Activated CD8-positive, alpha-beta T cell treated with anti-CD3 and anti-CD28 coated beads, Interleukin-2, amount 10 ng/mL, durations not matched to agents 7 days and 5 days (primary cell): ENCODE measurements around the gene GIPC1. TPM values are rescaled to one million over a fixed set of nuclear protein-coding genes. Genes with fewer than 3 reads are reported as not detected.
"Not testable (repeated sequence)": the region's sequence is repeated elsewhere in the genome, so short reads cannot be mapped to it uniquely, and the experiment has no call there.

ENCODE experiments used
- ATAC-seq: fragments of 150-1000 bp; cut with Tn5 transposase; one replicate; pipeline ENCODE4 v1.10.0; 2021; ENCODE audit warnings: moderate library complexity
- CTCF ChIA-PET: fragments of 350-600 bp; sonication (Branson Sonifier 250); formaldehyde crosslinking; loops from one replicate; lab custom pipeline; 2021; ENCODE audit warnings: antibody characterized with exemption; lab: Charles Lee
- POLR2A ChIA-PET: fragments of 350-600 bp; sonication (Branson Sonifier 250); formaldehyde crosslinking; loops from one replicate; lab custom pipeline; 2021; ENCODE audit warnings: antibody characterized with exemption; lab: Charles Lee
- DNase-seq: peaks from one replicate; pipeline ENCODE4 v3.0.0-alpha.2; 2020
- H3K27ac Mint-ChIP-seq: one replicate; pipeline ENCODE4 v1.8.0; 2021; ENCODE audit warnings: mild to moderate bottlenecking, mixed read lengths
- H3K27me3 Mint-ChIP-seq: one replicate; pipeline ENCODE4 v1.8.0; 2021; ENCODE audit warnings: low read depth, mixed read lengths
- H3K36me3 Mint-ChIP-seq: one replicate; pipeline ENCODE4 v1.8.0; 2021; ENCODE audit warnings: low read depth, mixed read lengths
- H3K4me1 Mint-ChIP-seq: one replicate; pipeline ENCODE4 v1.8.0; 2021; ENCODE audit warnings: low read depth, mixed read lengths
- H3K4me3 Mint-ChIP-seq: one replicate; pipeline ENCODE4 v1.8.0; 2021; ENCODE audit warnings: mild to moderate bottlenecking, mixed read lengths
- H3K9me3 Mint-ChIP-seq: one replicate; pipeline ENCODE4 v1.8.0; 2022; ENCODE audit warnings: mixed read lengths; ENCODE audit not compliant: insufficient read depth
- total RNA-seq, 2 experiments: library from RNA; stranded (reverse); gene quantifications; one replicate each; pipeline ENCODE4 v1.2.3, GENCODE V29; 2021

Gene GIPC1, protein sequence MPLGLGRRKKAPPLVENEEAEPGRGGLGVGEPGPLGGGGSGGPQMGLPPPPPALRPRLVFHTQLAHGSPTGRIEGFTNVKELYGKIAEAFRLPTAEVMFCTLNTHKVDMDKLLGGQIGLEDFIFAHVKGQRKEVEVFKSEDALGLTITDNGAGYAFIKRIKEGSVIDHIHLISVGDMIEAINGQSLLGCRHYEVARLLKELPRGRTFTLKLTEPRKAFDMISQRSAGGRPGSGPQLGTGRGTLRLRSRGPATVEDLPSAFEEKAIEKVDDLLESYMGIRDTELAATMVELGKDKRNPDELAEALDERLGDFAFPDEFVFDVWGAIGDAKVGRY
- 10 to 100 TPM; 37.9 to 39.3 TPM for total RNA-seq

DNA sequence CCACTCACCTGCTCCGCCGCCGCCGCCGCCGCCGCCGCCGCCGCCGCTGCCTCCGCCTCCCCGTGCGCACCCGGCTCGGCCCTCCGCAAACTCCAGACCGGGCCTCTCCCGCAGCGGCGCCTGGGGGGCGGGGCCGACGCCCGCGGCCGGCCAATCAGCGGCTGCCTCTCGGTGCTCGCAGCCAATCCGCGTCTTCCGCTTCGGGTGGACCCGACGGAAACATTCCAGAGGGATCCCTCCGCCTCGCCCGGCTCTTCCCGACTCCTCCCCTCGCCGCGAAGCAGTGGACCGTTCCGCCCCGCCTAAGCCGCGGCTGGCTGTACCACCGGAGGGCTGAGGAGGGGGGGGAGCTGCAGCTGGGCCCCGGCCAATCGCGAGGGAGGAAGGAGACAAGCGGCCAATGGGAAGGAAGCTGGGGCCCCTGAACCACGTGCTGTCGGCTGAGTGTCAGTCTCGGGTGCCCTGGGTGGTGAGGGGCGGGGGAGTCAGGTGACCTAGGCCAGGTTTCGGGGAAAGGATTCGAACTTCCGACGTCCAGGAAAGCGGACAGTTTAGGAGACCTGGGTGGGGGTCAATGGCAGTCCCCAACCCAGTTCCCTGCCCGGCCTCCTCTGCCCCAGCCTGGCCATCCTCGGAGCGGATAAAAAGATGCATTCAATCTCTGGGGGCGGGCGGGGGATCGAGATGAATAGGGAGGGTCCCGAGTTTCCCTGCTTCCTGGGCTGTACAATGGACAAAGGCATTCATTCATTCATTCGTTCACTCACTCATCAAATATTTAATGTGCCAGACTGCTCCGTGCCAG lies at the start of gene GIPC1:
Gene GIPC1 (minus strand): TSS at position 99 of the 805 bp plus-strand sequence. CDS start 13,151 bp downstream, outside the sequence.
- peak; percentile 91 for ATAC-seq
- peaks cover 35% of the 10 kb centered on the region for H3K4me1 Mint-ChIP-seq
- H3K9me3 Mint-ChIP-seq, result no peaks in the 10 kb centered on the region

DNA sequence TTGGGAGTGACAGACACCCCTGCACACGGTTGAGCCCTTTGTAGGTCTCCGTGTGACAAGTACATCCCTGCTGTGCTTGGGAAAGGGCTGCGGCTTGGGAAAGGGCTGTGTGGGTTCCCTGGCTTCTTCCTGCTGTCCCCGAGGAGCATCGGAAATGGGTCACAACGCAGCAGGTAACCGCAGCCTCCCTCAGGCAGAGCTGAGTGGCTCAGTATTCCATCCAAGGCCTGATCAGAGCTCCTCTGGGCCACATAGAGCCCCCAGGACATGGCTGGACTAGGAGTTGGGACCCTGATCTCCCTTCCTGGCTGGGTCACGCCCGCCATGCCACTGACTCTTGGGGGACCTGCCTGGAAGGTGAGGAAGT lies 49.8 kb upstream of the GIPC1 start:
- CTCF ChIA-PET, result interaction anchor here (3.5 kb wide), 1 partner anchor 11 kb away, joined by 15 read pairs; no protein-coding TSS in a partner anchor
- no peaks in the 10 kb centered on the region for H3K9me3 Mint-ChIP-seq
- ATAC-seq (no peak), DNase-seq (no peak)
- H3K36me3 Mint-ChIP-seq, result peaks cover 20% of the 10 kb centered on the region
- no peak overlapping the region for H3K27ac Mint-ChIP-seq
- H3K4me1 Mint-ChIP-seq, result peaks cover 5% of the 10 kb centered on the region
- POLR2A ChIA-PET, result no interaction called here
- H3K4me3 Mint-ChIP-seq, result no peak overlapping the region
- H3K27me3 Mint-ChIP-seq, result no peaks in the 10 kb centered on the region

More for the DNA sequence above, at the start of gene GIPC1:
- peak; percentile 81 for DNase-seq
- Mint-ChIP-seq H3K27me3 (peaks cover 2% of the 10 kb centered on the region), H3K36me3 (peaks cover 11% of the 10 kb centered on the region), H3K4me3 (peak within 1 kb of the TSS; percentile 80), H3K27ac (peak within 1 kb of the TSS; percentile 78)
- CTCF ChIA-PET, result interaction anchor here (0.6 to 4.4 kb wide), 9 partner anchors 9 to 191 kb away, joined by 3 to 47 read pairs (median 3); no protein-coding TSS in a partner anchor
- POLR2A ChIA-PET, result interaction anchor here (0.5 to 2.1 kb wide), 5 partner anchors 11 to 90 kb away, joined by 4 to 13 read pairs (median 4); partner anchors contain the start of gene DNAJB1

DNA sequence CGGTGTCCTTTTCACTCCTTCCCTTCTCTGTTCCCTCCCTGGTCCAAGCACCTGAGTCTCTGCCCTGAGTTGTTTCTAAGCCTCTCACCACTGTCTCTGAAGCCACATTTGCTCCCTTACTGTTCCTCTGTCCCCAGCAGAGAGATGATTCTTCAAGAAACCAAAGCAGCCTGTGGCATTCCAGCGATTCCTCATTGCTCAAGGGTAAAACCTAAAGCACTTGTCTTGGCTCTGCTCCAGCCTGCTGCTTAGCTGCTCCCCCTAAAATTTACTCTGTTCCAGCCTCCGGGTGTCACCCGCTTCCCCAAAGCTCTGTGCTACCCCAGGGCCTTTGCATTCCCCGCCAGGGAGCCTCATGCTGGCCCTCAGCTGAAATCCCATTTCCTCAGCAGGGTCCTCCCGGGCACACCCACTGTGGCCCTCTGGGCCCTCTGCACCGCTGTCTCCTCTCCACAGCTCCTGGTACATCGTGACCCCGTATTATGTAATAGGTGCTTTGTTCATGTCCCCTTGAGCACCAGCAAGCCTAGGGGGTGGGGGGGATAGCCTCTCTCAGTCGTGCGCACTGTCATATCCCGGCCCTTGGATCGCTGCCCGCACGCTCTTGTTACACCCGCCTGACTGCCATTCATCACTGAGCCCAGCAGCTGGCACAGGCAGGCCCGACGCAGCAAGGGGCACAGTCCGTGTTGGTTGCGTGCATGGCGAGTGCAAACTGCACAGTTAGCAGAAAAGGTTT lies 49.2 kb upstream of the GIPC1 start:
- ChIA-PET CTCF (interaction anchor here (3.5 kb wide), 1 partner anchor 11 kb away, joined by 15 read pairs; no protein-coding TSS in a partner anchor), POLR2A (interaction anchor here (0.6 kb wide), 1 partner anchor 9 kb away, joined by 3 read pairs; no protein-coding TSS in a partner anchor)
- H3K36me3 Mint-ChIP-seq, result peaks cover 20% of the 10 kb centered on the region
- peaks cover 4% of the 10 kb centered on the region for H3K4me1 Mint-ChIP-seq
- ATAC-seq (no peak), DNase-seq (no peak)
- peak overlapping the region; percentile 28 for H3K27ac Mint-ChIP-seq
- no peak overlapping the region for H3K4me3 Mint-ChIP-seq
- H3K9me3 Mint-ChIP-seq, result no peaks in the 10 kb centered on the region
- H3K27me3 Mint-ChIP-seq, result no peaks in the 10 kb centered on the region

DNA sequence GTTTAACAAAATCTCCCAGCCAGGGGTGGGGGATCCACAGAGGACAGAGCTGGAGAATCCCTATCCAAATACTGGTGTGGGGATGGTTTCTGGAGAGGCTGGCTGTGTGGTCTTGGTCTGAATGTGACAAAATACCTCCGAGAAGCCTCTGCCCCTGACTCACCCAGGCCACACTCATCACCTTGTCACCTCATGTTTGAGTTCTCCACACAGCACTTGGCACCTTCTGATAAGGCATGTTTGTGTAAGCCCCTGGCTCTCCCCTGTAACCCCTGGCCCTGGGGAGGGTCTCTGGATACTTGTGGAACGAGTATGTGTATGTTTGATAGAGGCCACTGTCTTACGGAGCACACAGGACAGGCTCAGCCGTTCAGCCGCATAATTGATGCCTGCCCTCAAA lies 48.1 kb upstream of the GIPC1 start:
- Mint-ChIP-seq H3K27me3 (no peaks in the 10 kb centered on the region), H3K9me3 (no peaks in the 10 kb centered on the region), H3K4me1 (peaks cover 9% of the 10 kb centered on the region), H3K36me3 (peaks cover 22% of the 10 kb centered on the region), H3K4me3 (no peak overlapping the region), H3K27ac (no peak overlapping the region)
- ATAC-seq (no peak), DNase-seq (no peak)
- CTCF ChIA-PET, result no interaction called here
- POLR2A ChIA-PET, result interaction anchor here (0.9 kb wide), 1 partner anchor 25 kb away, joined by 3 read pairs; no protein-coding TSS in a partner anchor

DNA sequence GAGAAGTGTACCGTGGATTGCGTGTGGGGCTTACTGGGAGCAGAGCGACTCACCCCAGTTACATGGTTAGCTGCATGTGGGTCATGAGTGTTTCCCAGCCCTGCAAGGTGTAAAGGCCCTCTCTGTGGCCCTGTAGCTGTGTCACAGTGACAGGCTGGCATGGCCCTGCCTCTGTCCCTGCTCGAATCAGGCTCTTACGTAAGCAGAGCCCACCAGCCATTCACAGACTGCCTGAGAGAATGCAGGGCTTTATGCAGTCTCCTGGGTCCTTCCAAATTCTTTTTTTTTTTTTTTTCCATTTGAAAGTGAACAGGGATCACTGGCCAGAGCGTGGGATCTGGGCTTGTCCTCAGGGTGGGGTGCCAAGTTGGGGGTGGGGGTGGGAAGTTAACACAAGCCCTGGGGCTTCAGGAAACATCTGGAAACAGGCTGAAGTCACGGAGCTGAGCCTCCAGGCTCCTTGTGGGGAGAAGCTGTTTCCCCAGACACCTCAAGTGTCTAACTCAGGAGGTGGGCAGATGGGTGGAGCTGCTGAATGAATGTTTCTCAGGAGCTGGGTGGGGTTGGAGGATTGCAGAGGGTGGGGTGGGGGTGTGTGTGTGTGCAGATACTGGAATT lies 46.9 kb upstream of the GIPC1 start:
- no peaks in the 10 kb centered on the region for H3K9me3 Mint-ChIP-seq
- ATAC-seq (no peak), DNase-seq (no peak)
- no peak overlapping the region for H3K4me3 Mint-ChIP-seq
- ChIA-PET POLR2A (no interaction called here), CTCF (interaction anchor here (1.3 kb wide), 1 partner anchor 9 kb away, joined by 3 read pairs; no protein-coding TSS in a partner anchor)
- no peaks in the 10 kb centered on the region for H3K27me3 Mint-ChIP-seq
- H3K4me1 Mint-ChIP-seq, result peaks cover 10% of the 10 kb centered on the region
- peaks cover 14% of the 10 kb centered on the region for H3K36me3 Mint-ChIP-seq
- no peak overlapping the region for H3K27ac Mint-ChIP-seq

DNA sequence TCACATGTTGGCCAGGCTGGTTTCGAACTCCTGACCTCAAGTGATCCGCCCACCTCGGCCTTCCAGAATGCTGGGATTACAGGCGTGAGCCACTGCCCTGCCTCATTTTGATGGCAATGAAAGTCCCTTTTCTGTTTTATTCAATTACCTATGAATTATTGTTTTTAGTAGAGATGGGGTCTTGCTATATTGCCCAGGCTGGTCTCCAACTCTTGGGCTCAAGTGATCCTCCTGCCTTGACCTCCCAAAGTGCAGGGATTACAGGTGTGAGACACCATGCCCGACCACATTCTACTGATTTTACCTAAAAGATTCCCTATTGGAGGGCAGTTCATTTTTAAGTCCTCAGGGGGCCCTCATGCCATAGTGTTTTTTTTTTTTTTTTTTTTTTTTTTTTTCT lies 46.1 kb upstream of the GIPC1 start:
- POLR2A ChIA-PET, DNase-seq, H3K27ac Mint-ChIP-seq, ATAC-seq, H3K9me3 Mint-ChIP-seq, H3K4me3 Mint-ChIP-seq, H3K27me3 Mint-ChIP-seq: not testable (repeated sequence)
- Mint-ChIP-seq H3K4me1 (peaks cover 13% of the 10 kb centered on the region), H3K36me3 (peaks cover 14% of the 10 kb centered on the region)
- CTCF ChIA-PET, result interaction anchor here (1.3 kb wide), 1 partner anchor 10 kb away, joined by 3 read pairs; no protein-coding TSS in a partner anchor

DNA sequence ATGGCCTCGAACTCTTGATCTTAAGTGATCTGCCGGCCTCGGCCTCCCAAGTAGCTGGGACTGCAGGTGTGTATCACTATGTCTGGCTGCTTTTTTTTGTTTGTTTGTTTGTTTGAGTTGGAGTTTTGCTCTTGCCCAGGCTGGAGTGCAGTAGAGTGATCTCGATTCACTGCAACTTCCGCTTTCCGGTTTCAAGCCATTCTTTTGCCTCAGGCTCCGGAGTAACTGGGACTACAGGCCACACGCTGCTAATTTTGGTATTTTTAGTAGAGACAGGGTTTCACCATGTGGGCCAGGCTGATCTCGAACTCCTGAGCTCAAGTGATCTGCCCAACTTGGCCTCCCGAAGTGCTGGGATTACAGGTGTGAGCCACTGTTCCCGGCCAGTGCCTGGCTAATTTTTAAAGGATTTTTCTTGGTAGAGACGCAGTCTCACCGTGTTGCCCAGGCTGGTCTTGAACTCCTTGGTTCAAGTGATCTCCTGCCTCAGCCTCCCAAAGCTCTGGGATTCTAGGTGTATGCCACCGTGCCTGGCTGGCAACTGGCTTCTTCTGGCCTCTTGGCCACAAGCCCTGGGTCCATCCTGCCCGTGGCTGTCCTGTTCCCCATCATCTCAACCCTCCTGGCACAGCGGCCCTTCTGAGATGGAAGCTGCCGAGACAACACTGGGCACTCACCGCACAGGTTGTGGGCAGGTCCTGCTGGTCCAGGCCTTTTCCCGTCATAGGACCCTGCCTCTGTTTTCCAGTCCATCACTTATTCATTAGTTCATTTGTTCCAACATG lies 45.0 kb upstream of the GIPC1 start:
- H3K4me1 Mint-ChIP-seq, result peaks cover 18% of the 10 kb centered on the region
- ATAC-seq (no peak), DNase-seq (no peak)
- no peak overlapping the region for H3K27ac Mint-ChIP-seq
- no peaks in the 10 kb centered on the region for H3K27me3 Mint-ChIP-seq
- peaks cover 13% of the 10 kb centered on the region for H3K36me3 Mint-ChIP-seq
- no peaks in the 10 kb centered on the region for H3K9me3 Mint-ChIP-seq
- no peak overlapping the region for H3K4me3 Mint-ChIP-seq
- ChIA-PET CTCF (no interaction called here), POLR2A (no interaction called here)

DNA sequence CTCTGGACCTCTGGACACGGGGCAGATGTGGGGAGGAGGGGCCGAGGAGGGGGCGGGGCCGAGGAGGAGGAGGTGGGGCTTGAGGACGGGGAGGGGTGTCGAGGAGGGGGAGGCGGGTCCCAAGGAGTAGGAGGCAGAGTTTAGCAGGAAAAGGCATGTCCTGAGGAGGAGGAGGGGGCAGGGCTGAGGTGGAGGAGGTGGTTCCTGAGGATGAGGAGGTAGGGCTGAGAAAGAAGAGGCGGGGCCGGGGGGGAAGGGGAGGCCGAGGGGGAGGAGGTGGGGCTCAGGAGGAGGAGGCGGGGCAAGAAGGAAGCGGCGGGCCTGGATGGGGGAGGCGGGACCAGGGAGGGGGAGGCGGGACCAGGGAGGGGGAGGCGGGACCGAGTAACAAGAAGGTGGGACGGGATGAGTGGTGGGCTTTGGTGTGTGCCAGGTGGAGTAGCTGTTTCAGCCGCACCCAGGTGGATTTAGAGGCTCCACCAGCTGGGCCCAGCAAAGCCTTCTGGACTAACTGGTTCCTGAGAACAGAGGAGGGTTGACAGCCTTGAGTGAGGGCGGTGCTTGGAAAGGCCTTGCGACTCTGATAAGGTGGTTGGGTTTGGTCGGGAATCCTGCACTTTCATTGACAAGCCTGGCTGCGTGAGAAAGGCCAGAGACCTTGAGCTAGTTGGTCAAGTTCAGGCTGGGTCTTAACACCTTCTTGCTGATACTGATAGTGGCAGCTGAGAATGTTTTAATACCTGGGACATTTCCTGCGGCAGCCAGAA lies 41.2 kb upstream of the GIPC1 start:
- peak; percentile 60 for ATAC-seq
- Mint-ChIP-seq H3K9me3 (no peaks in the 10 kb centered on the region), H3K4me3 (no peak overlapping the region), H3K27me3 (no peaks in the 10 kb centered on the region), H3K27ac (no peak overlapping the region), H3K4me1 (peaks cover 19% of the 10 kb centered on the region), H3K36me3 (peaks cover 19% of the 10 kb centered on the region)
- DNase-seq, result peak; percentile 64
- ChIA-PET CTCF (no interaction called here), POLR2A (interaction anchor here (1.0 kb wide), 1 partner anchor 20 kb away, joined by 3 read pairs; no protein-coding TSS in a partner anchor)

DNA sequence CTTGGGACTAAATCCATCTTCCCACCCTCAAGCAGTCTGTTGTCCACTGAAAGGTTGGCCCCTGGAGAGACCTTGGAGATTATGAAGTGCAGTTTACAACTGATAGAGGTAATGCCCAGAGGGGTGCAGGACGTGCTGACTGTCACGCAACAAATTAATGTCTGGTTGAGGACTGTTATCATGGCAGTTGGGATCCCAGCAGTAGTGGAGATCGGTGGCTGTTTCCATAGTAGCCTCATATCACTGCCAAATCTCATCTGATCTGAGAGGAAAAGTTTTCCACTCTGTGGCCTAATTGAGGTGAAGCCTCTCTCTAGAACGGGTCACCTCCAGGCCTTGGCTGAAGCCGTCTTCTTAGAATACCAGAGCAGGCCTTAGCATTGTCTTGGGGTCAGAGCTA lies 37.5 kb upstream of the GIPC1 start:
- H3K4me3 Mint-ChIP-seq, result no peak overlapping the region
- no peak for ATAC-seq

More for the DNA sequence above, 37.5 kb upstream of the GIPC1 start:
- Mint-ChIP-seq H3K27ac (no peak overlapping the region), H3K4me1 (peaks cover 33% of the 10 kb centered on the region), H3K27me3 (no peaks in the 10 kb centered on the region), H3K36me3 (peaks cover 15% of the 10 kb centered on the region), H3K9me3 (no peaks in the 10 kb centered on the region)
- CTCF ChIA-PET, result interaction anchor here (0.8 to 1.6 kb wide), 3 partner anchors 15 to 18 kb away, joined by 3 to 5 read pairs (median 3); partner anchors contain the start of gene DNAJB1
- POLR2A ChIA-PET, result interaction anchor here (0.7 to 1.4 kb wide), 3 partner anchors 15 to 26 kb away, joined by 3 to 5 read pairs (median 3); partner anchors contain the start of gene DNAJB1
- DNase-seq, result no peak
